ENCODE results near the gene DISP2. TPM values are rescaled to one million over a fixed set of nuclear protein-coding genes. Genes with fewer than 3 reads are reported as not detected.

DISP2 gene
- total and polyA plus RNA-seq, 2 experiments from 2014 or later, result 1.3 to 2.2 TPM

GRCh38 chr15:40418126-40418525, 60.1 kb downstream of the DISP2 start:
- H3K4me1 Mint-ChIP-seq, result peaks cover 8% of the 10 kb centered on the region; the same call in 2 of the 3 replicates
- DNase-seq (ENCODE audit: low spot score), result no peak
- H3K4me3 Mint-ChIP-seq, result no peak overlapping the region
- H3K9me3 Mint-ChIP-seq, result no peaks in the 10 kb centered on the region
- Histone ChIP-seq H3K4me1 (ENCODE audit: insufficient read depth) (peaks cover 16% of the 10 kb centered on the region), H3K36me3 (ENCODE audit: insufficient read depth) (peaks cover 22% of the 10 kb centered on the region), H3K27me3 (ENCODE audit: insufficient read depth) (0 out of 2 replicates have a peak, but pooled peaks cover 5% of the 10 kb centered on the region), H3K4me3 (no peak overlapping the region), H3K27ac (ENCODE audit: low read depth) (no peak overlapping the region; the same call in 1 of the 2 replicates), H3F3A (replicated peaks; ENCODE audit: low read depth) (peaks cover 16% of the 10 kb centered on the region), H2AFZ (no peak overlapping the region), H3K9me2 (ENCODE audit: insufficient read depth) (no peaks in the 10 kb centered on the region), H3K4me2 (no peak overlapping the region), H4K20me1 (replicated peaks; ENCODE audit: insufficient read depth) (no peaks in the 10 kb centered on the region; the same call in 1 of the 2 replicates), H3K79me2 (replicated peaks; ENCODE audit: insufficient read depth) (no peaks in the 10 kb centered on the region)
- ATAC-seq, result no peak
- peaks cover 45% of the 10 kb centered on the region for H3K36me3 Mint-ChIP-seq (ENCODE audit: low read depth)
- H3K27me3 Mint-ChIP-seq (ENCODE audit: insufficient read depth, low read depth, poor library complexity), result peaks cover 17% of the 10 kb centered on the region
- TF ChIP-seq REST (IDR thresholded peaks at IDR 0.05; ENCODE audit: unreplicated experiment) (no peak), EZH2 (IDR thresholded peaks at IDR 0.05; ENCODE audit: low read depth, unreplicated experiment) (no peak), ZNF462 (CRISPR knock-in tag; IDR thresholded peaks at IDR 0.05) (no peak), POLR2AphosphoS5 (IDR thresholded peaks at IDR 0.05; ENCODE audit: low read depth) (no peak), EZH2phosphoT487 (IDR thresholded peaks at IDR 0.05; ENCODE audit: unreplicated experiment) (no peak), ETS1 (IDR thresholded peaks at IDR 0.05) (no peak), CREB1 (CRISPR knock-in tag; IDR thresholded peaks at IDR 0.05; ENCODE audit: low read depth) (no peak), ZNF331 (CRISPR knock-in tag; IDR thresholded peaks at IDR 0.05; ENCODE audit: low read depth) (no peak), ZNF114 (CRISPR knock-in tag; IDR thresholded peaks at IDR 0.05) (no peak), CTCF (conservative IDR thresholded peaks at IDR 0.05; ENCODE audit: low read depth in 2 of 2) (no peak), NANOG (IDR thresholded peaks at IDR 0.05; ENCODE audit: borderline replicate concordance) (no peak), JUNB (IDR thresholded peaks at IDR 0.05; ENCODE audit: unreplicated experiment) (no peak)
- no peak overlapping the region for H3K27ac Mint-ChIP-seq

All from GM23338 (cell line).